Spleen (tissue), 11 donors: Measurements from ENCODE around the gene AGPAT3. TPM values are rescaled to one million over a fixed set of nuclear protein-coding genes. Genes with fewer than 3 reads are reported as not detected.
A peak's percentile ranks its signal among the peaks of the same experiment; 100 is the strongest.

Source experiments
- DNase-seq: peaks from one replicate; pipeline ENCODE4 v3.0.0-alpha.2; 2020
- H3K27ac ChIP-seq, 8 donors: fragments of 200-600 bp; sonication (generic) in 7 of 8; 1 replicate in 4 of 8; 2 replicates in 4 of 8; pipeline versions ENCODE4 v1.5.0 to v1.8.0; 2016 to 2021; ENCODE audit warnings: inconsistent platforms in 4 of 8, mild to moderate bottlenecking in 4 of 8, moderate library complexity in 1 of 8
- H3K27me3 ChIP-seq, 7 donors: fragments of 200-600 bp; sonication (generic) in 6 of 7; replicated peaks in 1 of 7; 1 replicate in 4 of 7; 2 replicates in 3 of 7; pipeline versions ENCODE4 v1.5.0 to v1.8.0; 2016 to 2021; ENCODE audit warnings: inconsistent platforms in 3 of 7, mild to moderate bottlenecking in 1 of 7
- H3K36me3 ChIP-seq, 6 donors: fragments of 200-600 bp; sonication (generic) in 5 of 6; 1 replicate in 4 of 6; 2 replicates in 2 of 6; pipeline versions ENCODE4 v1.5.0 to v1.8.0; 2016 to 2021; ENCODE audit warnings: inconsistent platforms in 2 of 6
- H3K4me1 ChIP-seq, 6 donors: fragments of 200-600 bp; sonication (generic) in 5 of 6; 1 replicate in 3 of 6; 2 replicates in 3 of 6; pipeline versions ENCODE4 v1.5.0 to v1.8.0; 2016 to 2021; ENCODE audit warnings: inconsistent platforms in 3 of 6
- H3K4me3 ChIP-seq, 8 donors: fragments of 200-600 bp; sonication (generic) in 7 of 8; 1 replicate in 4 of 8; 2 replicates in 4 of 8; pipeline versions ENCODE4 v1.5.0 to v1.8.0; 2016 to 2021; ENCODE audit warnings: inconsistent platforms in 4 of 8, mild to moderate bottlenecking in 4 of 8, moderate library complexity in 2 of 8
- H3K9me3 ChIP-seq, 8 donors: fragments of 200-600 bp; sonication (generic) in 7 of 8; 1 replicate in 4 of 8; 2 replicates in 4 of 8; pipeline versions ENCODE4 v1.5.0 to v1.8.0; 2016 to 2021; ENCODE audit warnings: inconsistent platforms in 4 of 8
- POLR2A ChIP-seq, 3 donors: fragments of 450-650 bp; IDR thresholded peaks; one replicate each; pipeline ENCODE4 v1.5.1; 2017; ENCODE audit warnings: antibody characterized with exemption in 3 of 3, mild to moderate bottlenecking in 1 of 3
- POLR2AphosphoS5 ChIP-seq, 3 donors: sonication (generic); formaldehyde crosslinking; IDR thresholded peaks; one replicate each; pipeline ENCODE4 v1.5.1; 2017; ENCODE audit warnings: antibody characterized with exemption in 3 of 3
- WGBS, 5 donors: extraction: QIAGEN DNeasy Blood & Tissue Kit in 3 of 5; methylation state at CpG; one replicate each; pipeline versions ENCODE4 v1.1.5 to v1.1.7; 2013 to 2018; 5-methylcytosine and 5-hydroxymethylcytosine counted together
- intact Hi-C: fragments of 100-400 bp; cut with DNase I; formaldehyde crosslinking; loops from one replicate; pipeline ENCODE4 v1.15.0; 2023; ENCODE audit warnings: low total_unique reads
- polyA plus RNA-seq, 3 donors: library from polyadenylated mRNA; stranded (reverse); fragments of 200-250 nt; gene quantifications; one replicate each; pipeline ENCODE4 v1.2.1, GENCODE V29; 2013
- total RNA-seq, 7 donors: library from RNA; depleted of rRNA in 3 of 7; stranded (reverse); fragments of >200 nt in 3 of 7; fragmentation: NEBNext Ultra II Directional in 4 of 7; extraction: Animal tissue kit (Norgen Biotek cat#: 25700) in 4 of 7; gene quantifications; one replicate each; pipeline versions ENCODE4 v1.1.0 to v1.2.1, GENCODE V29; 2016 to 2021
- TF ChIP-seq, protein P1 (sequence below), 11 experiments: fragments of 200-600 bp in 7 of 11; fragments of 450-650 bp in 4 of 11; sonication (generic) in 4 of 11; IDR thresholded peaks in 8 of 11; conservative IDR thresholded peaks in 3 of 11; 1 replicate in 7 of 11; 2 replicates in 4 of 11; pipeline versions ENCODE4 v1.4.0 to v1.8.0; 2016 to 2021; ENCODE audit warnings: antibody characterized with exemption in 11 of 11, inconsistent platforms in 4 of 11, mild to moderate bottlenecking in 1 of 11
- donor health status: healthy with polysubstance abuse.
- donor health status: DM: no; HTN: no; CAD: no; lungs with moderate emphysema.
- donor health status: DM: no; HTN: no; CAD: no.
- donor health status: Bipolar disorder and iron deficiency.
- donor health status: healthy.
- donor health status: DM: no; HTN: no; CAD: no.
- donor health status: DM: yes; HTN: yes; CAD: no.

AGPAT3 gene
- total and polyA plus RNA-seq, 10 donors: 6.9 to 92.0 (median 56.0) TPM

DNA sequence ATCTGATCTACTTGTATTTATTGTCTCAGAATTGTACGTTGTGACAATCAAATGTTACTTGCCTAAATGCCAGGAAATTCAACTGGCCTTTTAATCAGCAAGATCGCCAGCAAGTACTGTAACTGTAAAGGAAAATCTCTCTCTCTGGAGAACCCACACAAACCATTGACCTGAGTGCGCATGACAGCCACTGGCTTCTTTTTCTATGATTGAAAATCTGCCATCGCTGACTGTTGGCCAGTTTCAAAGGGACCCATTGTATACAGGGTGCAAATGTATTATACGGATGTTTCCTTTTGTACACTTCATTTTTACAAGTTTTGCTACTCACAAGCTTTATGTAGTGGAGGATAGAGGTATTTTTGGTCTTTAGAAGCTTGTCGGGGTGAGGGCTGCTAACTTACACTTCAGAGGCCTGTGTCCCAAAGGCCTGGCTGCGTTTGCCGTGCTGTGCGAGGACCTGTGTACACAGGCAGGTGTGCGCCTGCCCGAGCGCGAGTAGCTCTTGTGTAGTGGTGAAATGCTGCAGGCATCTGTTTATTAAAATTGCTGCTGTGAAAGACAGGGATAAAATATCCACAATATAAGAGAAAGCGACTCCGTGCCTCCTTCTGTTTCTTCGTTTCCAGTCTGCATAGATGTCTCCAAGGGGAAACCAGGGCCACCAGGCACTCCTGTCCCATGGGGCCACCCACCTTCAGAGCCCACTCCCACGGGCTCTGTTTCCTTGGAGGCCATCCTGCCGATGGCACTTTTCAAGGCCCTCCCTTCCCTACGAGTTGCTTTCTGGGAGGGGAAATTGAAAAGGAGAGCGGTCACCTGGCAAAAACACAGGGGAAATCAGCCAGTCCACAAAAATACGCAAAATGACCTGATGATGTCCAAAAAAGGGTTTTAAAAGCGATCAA lies 121.8 kb downstream of the AGPAT3 start:
- DNase-seq: no peak
- peaks cover 0 to 26% (median 12%) of the 10 kb centered on the region in 6 donors for H3K36me3 ChIP-seq
- H3K4me3 ChIP-seq: no peak overlapping the region
- TF ChIP-seq POLR2AphosphoS5 (IDR thresholded peaks at IDR 0.05): peak in 1 of 3 donors; percentile 33
- TF ChIP-seq POLR2A (IDR thresholded peaks at IDR 0.05): no peak
- TF ChIP-seq, protein P1, sequence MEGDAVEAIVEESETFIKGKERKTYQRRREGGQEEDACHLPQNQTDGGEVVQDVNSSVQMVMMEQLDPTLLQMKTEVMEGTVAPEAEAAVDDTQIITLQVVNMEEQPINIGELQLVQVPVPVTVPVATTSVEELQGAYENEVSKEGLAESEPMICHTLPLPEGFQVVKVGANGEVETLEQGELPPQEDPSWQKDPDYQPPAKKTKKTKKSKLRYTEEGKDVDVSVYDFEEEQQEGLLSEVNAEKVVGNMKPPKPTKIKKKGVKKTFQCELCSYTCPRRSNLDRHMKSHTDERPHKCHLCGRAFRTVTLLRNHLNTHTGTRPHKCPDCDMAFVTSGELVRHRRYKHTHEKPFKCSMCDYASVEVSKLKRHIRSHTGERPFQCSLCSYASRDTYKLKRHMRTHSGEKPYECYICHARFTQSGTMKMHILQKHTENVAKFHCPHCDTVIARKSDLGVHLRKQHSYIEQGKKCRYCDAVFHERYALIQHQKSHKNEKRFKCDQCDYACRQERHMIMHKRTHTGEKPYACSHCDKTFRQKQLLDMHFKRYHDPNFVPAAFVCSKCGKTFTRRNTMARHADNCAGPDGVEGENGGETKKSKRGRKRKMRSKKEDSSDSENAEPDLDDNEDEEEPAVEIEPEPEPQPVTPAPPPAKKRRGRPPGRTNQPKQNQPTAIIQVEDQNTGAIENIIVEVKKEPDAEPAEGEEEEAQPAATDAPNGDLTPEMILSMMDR (IDR thresholded peaks at IDR 0.05 in 8 of 11, conservative IDR thresholded peaks at IDR 0.05 in 3 of 11): no peak
- WGBS, 5 donors: 81 to 87% (median 85%) methylated on average over 22 of the region's 22 CpGs
- H3K27me3 ChIP-seq: no peaks in the 10 kb centered on the region
- peaks cover 3 to 46% (median 20%) of the 10 kb centered on the region in 6 donors for H3K4me1 ChIP-seq
- no peak overlapping the region for H3K27ac ChIP-seq
- no peaks in the 10 kb centered on the region for H3K9me3 ChIP-seq
- intact Hi-C loops: no loop called here

DNA sequence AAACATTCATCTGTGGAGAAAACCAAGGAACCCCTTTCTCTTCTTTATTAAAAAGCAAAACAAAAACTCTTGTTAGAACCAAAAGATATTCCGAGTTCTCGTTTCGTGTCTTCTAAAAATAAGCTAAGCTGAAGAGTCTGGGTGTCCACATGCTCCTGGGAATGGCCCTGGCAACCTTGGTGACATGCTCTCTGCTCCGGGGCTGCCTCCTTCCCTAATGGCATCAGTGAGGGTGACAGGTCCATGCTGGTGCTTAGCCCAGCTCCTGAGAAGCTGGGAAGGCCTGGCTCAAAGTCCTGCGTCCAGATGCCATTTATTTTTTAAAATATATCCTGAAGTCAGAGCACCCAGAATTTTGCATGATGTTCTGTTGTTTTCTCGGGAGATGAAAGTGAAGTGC lies 122.5 kb downstream of the AGPAT3 start:
- no peak overlapping the region for H3K27ac ChIP-seq

DNA sequence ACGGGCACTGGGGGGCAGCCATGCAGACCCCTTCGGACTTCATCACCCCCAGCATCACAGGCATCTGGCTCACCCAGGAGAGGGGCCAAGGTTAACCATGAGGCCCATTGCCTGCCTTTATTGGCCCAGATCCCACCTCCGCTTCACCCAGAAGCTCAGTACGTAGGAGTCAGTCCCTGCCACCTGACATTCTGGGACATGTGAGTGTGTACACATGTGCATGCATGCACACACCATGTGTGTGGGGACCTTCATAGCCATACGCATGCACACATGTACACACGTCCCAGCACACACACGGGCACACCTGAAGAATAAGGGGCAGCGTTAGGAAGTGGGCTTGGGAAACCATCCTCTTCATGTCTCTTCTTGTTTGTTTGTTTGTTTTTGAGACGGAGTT lies 123.0 kb downstream of the AGPAT3 start:
- intact Hi-C loops: no loop called here
- H3K27ac ChIP-seq: no peak overlapping the region
- peaks cover 3 to 39% (median 18%) of the 10 kb centered on the region in 6 donors for H3K4me1 ChIP-seq
- no peak for DNase-seq
- H3K27me3 ChIP-seq: no peaks in the 10 kb centered on the region
- peaks cover 0 to 14% (median under 1%) of the 10 kb centered on the region in 6 donors for H3K36me3 ChIP-seq
- WGBS, 5 donors: 85 to 94% (median 92%) methylated on average over 9 of the region's 9 CpGs
- no peak overlapping the region for H3K4me3 ChIP-seq
- H3K9me3 ChIP-seq: no peaks in the 10 kb centered on the region
- TF ChIP-seq POLR2AphosphoS5 (IDR thresholded peaks at IDR 0.05) (peak; percentile 14 to 31 (median 17)), POLR2A (IDR thresholded peaks at IDR 0.05) (no peak)
- TF ChIP-seq, protein P1 (IDR thresholded peaks at IDR 0.05 in 8 of 11, conservative IDR thresholded peaks at IDR 0.05 in 3 of 11): no peak

More for the DNA sequence above, 122.5 kb downstream of the AGPAT3 start:
- Histone ChIP-seq H3K4me3 (no peak overlapping the region), H3K27me3 (no peaks in the 10 kb centered on the region), H3K36me3 (peaks cover 0 to 19% (median 5%) of the 10 kb centered on the region in 6 donors), H3K4me1 (peaks cover 3 to 44% (median 20%) of the 10 kb centered on the region in 6 donors), H3K9me3 (no peaks in the 10 kb centered on the region)
- no peak for DNase-seq
- intact Hi-C loops: no loop called here
- 74 to 90% (median 84%) methylated on average over 6 of the region's 6 CpGs for WGBS, 5 donors
- TF ChIP-seq POLR2A (IDR thresholded peaks at IDR 0.05) (no peak), POLR2AphosphoS5 (IDR thresholded peaks at IDR 0.05) (no peak)
- TF ChIP-seq, protein P1 (IDR thresholded peaks at IDR 0.05 in 8 of 11, conservative IDR thresholded peaks at IDR 0.05 in 3 of 11): no peak
